GM21390 (cell line): Measurements from ENCODE around the gene SRRM5.
"Not testable (repeated sequence)": the region's sequence is repeated elsewhere in the genome, so short reads cannot be mapped to it uniquely, and the experiment has no call there.

Experiments used
- ATAC-seq: cut with Tn5 transposase; IDR thresholded peaks from one replicate; pipeline ENCODE4 v1.9.1; 2021; ENCODE audit not compliant: unreplicated experiment

SRRM5 gene

DNA sequence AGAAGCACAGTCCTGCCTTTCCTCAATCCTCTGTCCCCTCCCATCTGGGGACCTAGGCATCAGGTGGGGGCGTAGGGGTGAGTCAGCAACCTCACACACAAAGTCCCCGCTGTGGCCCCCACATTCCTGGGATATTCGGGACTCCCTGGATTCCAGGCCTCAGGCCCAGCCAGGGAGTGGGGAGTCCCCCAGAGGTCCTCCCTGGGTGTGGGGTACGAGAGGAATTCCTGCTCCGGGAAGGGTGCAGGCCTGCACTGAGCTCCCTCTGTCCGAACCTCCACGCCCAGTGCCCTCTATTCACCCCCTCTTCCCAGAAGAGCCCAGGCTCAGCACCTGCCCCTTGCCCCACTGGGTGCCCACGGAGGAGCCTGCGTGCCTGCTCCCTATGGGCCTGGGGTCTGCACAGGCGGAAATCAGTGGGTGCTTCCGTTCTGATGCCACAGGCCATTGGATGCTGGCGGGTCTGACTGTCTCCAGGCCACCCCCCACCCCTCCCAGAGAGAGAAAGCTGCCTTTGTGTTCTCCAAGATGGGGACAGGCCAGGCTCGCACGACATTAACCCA lies 24.3 kb downstream of the SRRM5 start:
- ATAC-seq, result no peak

DNA sequence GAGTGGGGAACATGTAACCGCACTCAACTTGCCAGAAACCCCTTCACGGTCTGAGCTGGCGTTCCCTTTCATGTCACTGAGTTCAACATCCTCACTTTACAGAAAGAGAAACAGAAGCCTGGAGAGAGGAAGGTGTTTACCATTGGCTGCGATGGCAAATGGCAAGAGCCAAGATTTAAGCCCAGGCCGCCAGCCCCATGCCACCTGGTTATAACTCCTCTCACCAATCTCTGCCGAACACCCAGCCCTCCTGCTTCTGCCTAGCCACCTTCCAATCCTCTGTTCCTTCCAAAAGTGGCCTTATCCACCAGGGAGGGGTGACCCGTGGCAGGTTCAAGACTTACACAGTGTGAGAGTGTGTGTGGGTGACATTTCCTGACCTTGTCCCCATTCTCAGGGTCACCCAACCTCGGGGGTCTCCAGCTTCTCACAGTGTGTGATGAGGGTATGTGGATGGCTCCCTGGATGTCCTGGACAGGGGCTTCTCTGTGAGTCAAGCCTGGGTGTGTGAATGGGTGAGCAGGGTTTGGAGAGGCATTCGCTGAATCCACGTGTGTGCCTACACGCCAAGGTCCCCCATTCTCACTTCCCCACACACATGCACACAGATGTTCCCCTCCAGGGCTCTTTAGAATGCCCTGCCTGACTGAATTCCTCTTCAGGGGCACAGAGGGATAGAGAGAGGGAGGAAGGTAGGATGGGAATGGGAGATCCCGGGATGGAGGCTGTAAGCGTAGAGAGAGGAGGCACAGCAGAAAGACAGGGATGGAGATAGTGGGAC lies 26.5 kb downstream of the SRRM5 start:
- no peak for ATAC-seq

DNA sequence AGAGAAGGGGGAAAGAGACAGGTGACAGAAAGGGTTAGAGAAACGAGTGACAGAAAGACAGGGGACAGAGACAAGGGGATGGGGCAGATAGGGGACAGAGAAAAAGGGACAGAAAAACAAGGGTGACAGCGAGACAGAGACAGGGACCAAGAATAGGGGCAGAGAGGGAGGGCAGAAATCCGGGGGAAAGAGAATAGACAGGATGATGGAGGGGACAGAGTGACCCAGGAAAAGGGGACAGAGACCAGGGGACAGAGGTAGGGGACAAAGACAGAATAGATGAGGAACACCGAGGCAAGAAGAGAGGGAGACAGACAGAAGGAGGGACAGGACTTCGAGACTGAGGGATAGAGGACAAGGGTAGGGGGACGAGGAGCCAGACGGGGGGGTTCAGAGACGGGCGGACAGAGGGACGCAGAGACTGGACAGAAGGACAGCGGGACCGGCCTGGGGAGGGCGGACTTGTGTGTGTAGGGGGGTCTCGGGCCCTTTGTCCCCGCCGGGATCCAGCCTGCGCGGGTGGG lies 27.2 kb downstream of the SRRM5 start:
- no peak for ATAC-seq

DNA sequence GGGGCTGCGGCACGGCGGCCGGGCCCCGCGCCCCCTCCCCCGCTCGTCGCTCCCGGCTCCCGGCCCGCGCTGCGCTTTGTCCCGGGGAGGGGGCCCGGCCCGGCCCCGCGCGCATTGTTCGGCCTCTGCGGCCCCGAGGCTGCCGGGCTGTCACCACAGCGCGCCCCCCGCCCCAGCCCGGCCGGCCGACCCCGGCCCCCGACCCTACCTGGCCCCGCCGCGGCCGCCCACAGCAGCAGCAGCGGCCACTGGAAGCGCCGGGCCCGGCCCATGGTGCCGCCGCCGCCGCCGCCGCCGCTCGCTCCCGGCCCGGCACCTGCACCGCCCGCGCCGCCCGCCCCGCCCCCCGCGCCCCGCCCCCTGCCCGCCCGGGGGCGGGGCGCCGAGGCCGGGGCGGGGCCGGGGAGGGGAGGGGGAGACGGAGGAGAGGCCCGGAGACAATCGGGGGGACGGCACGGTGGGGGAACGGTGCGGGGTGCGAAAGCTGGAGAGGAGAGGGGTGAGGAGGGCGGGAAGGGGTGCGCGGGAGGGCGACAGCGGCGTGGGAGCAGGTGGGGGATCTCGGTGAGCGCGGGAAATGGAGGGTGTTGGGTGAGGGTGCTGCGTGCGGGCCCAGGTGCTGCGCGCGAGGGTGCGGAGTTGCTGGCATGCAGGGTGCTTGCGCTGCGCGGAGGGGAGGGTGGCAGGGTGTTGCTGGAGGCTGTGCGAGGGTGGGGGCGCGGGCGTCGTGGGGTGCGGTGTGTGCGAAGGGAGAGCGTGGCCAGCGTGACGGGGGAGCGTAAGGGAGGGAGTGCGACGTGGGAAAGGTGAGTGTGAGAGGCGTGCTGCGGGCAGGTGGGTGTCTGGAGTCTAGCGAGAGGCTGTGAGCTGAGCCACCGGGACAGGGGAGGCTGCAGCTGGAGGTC lies 27.9 kb downstream of the SRRM5 start, which contains the start of gene CADM4:
CADM4 (minus strand) TSS at position 332 of the 905 bp plus-strand sequence; CDS start at position 272, 60 bp downstream.
- ATAC-seq, result no peak

DNA sequence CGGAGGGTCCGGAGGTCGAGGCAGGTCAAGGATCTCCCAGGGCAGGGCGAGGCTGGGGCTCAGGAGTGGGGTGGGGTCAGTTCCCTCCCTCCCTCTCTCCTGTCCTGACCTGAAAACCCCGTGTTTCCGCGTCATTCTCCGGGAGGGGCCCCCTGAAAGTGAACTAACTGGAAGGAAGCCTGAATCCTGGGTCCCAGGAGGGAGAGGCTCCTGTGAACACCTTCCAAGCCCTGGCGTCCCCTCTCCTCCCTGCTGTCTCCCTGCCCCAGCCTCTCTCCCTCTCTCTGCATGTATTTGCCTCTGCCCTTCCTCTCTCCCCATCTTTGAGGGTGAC lies 28.5 kb downstream of the SRRM5 start:
- ATAC-seq, result no peak

DNA sequence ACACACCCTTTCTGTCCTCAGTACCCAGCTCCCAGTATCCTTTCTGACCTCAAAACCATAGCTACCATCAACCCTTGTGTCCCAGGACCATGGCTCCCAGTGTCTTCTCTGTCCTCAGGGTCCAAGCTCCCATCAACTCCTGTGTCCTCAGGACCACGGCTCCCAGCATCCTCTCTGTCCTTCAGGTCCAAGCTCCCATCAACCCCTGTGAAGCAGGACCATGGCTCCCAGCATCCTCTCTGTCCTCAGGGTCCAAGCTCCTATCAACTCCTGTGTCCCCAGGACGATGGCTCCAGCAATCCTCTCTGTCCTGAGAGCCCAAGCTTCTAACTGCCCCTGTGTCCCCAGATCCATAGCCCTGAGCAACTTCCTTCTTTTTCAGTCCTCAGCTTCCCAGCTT lies 29.4 kb downstream of the SRRM5 start:
- ATAC-seq, result no peak

DNA sequence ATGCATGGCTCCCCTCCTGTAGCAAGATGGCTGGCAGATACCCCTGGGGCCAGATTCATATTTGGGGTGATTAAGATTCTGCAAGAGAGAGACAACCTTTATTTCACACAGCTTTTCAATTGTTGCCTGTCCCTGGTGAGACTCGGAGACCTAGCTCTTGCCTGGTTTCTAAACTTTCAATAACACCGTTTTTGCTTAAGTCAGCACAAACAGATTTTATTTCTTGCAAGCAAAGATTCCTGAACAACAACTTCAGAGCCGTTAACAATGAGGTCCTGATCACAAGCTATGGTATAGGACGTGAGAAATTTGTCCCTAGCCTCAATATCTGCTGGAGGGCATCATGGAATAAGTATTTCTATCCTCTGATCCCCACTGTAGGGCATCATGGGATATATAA lies 30.6 kb downstream of the SRRM5 start:
- ATAC-seq, result no peak

DNA sequence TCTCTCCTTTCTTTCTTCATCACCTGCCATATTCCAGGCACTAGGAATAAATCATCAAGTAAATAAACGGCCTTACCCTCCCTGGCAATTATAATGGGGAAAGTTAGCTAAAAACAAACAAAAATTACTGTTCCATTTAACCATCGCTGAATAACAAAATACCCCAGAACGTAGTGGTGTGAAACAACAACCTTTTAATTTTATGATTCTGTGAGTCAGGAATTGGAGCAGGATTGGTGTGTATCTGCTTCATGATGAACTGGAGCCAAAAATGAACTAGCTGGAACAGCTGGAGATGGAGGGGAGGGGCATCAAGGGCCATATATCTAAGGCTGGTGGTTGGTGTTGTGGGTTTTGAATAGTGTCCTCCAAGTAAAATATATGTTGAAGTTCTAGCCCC lies 31.4 kb downstream of the SRRM5 start:
- ATAC-seq, result no peak

DNA sequence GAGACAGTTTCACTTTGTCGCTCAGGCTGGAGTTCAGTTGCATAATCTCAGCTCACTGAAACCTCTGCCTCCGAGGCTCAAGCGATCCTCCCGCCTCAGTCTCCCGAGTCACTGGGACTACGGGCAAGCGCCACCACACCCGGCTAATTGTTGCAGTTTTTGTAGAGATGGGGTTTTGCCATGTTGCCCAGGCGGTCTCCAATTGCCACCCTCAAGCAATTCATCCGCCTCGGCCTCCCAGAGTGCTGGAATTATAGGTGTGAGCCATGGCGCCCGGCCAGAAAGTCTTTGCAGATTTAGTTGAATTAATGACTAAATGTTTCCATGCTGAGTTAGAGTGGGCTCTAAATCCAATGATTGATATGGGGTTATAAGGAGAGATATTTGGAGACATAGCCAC lies 32.3 kb downstream of the SRRM5 start:
- no peak for ATAC-seq

DNA sequence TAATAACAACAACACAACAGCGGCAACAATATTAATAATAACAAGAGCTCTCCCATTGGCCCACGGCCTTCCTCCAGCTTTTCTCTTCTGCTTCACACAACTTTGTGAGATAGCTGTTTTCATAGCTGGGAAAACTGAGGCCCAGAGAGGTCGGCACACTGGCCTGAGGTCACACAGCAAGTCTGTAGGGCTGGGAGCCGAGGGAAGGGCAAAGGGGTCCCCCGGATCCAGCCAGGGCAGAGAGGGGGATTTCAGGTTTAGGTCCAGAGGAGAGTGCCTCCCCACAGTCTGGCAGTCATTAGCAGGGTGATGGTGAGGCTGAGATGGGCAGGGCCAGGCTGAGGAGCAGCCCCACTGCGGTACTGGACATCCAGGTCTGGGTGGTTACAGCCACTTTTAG lies 36.7 kb downstream of the SRRM5 start:
- no peak for ATAC-seq

DNA sequence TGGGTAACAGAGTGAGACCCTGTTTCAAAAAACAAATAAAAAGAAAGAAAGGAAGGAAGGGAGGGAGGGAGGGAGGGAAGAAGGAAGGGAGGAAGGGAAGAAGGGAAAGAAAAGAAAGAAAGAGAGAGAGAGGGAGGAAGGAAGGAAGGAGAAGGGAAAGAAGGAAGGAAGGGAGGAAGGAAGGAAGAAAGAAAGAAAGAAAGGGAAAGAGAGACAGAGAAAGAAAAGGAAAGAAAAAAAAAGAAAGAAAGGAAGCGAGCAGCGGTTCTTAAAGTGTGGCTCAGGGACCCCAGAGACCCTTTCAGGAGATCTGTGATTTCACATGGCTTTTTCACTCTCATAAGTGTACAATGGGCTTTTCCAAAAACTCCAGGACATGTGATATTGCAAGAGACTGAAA lies 37.6 kb downstream of the SRRM5 start:
- ATAC-seq, result no peak

DNA sequence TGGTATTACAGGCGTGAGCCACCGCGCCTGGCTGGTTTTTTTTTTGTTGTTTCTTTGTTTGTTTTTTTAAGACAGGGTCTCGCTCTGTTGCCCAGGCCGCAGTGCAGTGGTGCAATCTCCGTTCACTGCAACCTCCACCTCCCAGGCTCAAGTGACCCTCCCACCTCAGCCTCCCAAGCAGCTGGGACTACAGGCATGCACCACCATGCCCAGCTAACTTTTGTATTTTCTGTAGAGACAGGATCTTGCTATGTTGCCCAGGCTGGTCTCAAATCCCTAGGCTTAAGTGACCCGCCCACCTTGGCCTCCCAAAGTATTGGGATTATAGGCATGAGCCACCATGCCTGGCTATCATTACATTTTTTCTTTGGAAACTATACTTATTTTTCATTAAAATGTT lies 38.4 kb downstream of the SRRM5 start:
- ATAC-seq, result not testable (repeated sequence)

DNA sequence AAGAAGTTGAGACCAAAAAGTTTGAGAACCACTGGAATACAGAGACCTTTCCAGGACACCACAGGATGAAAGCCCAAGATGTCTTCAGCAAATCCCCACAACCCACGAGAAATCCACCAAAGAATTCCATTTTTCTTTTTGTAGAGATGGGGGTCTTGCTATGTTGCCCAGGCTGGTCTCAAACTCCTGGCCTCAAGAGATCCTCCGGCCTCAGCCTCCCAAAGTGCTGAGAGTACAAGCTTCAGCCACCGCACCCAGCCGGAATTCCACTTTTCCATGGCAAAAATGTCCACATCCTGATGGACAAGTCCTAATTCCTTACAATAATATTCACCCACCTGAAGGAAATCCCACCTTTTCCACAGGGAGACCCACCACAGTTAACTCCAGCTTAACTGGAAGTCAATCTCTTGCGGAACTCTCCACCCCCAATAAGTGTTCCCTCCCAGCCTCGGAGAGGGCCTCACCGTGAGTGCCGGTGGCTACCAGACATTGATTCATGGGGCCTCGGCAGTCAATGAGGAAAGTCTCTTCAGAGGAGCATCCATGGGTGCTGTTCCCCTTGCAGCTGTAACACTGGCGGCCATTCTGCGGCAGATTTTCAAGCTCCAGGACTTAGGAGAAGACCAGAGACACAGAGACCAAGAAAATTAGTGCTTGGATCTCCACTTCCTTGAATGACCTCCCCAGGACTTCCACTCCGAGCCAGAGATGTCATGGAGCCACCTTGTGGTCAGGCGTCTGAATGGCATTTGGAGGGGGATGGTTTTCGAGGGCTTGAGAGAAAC lies 40.1 kb downstream of the SRRM5 start:
- ATAC-seq, result no peak

DNA sequence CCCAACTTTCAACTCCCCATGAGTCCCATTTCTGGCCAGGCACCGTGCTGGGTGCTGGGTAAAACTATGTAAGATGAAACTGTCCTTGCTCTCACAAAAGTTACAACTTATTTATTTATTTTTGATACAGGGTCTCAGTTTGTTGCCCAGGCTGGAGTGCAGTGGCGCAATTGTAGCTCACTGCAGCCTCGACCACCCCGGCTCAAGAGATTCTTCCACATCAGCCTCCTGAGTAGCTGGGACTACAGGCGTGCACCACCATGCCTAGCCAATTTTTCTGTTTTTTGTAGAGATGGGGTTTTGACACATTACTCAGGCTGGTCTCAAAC lies 40.6 kb downstream of the SRRM5 start:
- no peak for ATAC-seq

DNA sequence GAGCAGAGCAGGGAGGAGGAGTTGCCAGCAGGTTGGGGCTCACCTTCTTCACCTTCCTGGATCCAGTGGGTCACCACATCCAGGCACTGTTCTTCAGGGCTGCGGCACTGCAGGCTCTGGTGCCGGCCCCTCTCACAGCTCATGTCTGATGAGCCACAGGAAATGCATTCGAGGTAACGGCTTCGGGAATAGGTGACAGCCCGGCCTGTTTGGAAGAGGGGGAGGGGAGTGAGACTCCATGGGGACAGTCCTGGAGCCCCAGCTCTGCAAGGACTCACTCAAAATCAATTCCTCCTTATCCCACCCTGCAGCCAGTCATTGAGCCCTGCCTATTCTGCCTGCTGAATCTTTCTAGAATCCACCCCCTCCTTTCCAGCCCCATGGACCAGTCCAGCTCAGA lies 44.5 kb downstream of the SRRM5 start:
- no peak for ATAC-seq

DNA sequence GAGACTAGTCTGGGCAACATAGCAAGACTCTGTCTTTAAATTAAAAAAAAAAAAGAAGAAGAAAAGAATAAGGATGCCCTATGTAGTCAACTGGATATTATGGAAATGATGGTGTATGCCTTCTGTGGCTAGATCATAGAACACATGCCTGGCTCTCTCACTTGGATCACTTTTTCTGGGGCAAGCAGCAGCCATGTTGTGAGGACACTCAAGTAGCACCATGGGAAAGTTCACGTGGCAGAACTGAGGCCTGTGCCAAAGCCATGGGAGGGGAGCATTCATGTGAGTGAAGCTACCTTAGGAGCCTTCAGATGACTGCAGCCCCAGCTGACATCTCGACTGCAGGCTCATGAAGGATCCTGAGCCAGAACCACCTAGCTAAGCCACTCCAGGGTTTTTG lies 46.1 kb downstream of the SRRM5 start:
- ATAC-seq, result no peak

DNA sequence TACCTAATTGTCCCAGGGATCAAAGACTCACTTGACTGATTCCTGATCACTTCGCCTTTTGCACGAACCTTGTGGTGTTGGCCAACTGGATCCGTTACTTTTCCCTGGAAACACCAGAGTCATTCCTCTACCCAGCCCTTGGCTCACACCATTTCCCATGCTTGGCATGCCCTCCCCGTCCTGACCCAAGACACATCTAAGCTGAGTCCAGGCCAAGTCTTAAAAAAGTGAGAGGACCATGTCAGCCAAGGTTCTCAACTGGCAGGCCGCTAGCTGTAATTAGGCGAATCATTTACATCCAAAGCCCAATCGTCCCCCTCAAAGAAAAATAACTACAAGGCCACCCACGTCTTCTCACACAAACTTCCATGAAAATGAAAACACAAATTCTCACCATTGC lies 46.6 kb downstream of the SRRM5 start:
- no peak for ATAC-seq

DNA sequence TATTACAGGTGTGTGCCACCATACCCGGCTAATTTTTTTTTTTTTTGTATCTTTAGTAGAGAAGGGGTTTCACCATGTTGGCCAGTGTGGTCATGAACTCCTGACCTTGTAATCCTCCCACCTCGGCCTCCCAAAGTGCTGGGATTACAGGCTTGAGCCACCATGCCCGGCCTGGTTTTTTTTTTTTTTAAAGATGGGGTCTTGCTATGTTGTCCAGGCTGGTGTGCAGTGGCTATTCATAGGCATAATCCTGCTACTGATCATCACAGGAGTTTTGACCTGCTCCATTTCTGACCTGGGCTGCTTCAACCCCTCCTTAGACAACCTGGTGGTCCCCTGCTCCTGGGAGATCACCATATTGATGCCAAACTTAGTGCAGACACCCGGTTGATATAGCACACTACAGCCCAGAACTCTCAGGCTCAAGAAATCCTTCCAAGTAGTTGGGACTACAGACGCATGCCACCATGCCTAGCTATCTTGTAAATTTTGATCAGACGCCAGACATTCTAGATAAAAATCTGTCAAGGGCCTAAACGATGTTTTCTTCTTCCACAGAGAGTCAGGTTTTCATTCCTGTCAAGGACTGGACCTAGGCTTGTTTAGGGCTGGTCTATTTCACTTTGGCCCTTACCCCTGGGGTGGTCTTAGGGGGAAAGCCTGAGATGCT lies 48.5 kb downstream of the SRRM5 start:
- ATAC-seq, result no peak

DNA sequence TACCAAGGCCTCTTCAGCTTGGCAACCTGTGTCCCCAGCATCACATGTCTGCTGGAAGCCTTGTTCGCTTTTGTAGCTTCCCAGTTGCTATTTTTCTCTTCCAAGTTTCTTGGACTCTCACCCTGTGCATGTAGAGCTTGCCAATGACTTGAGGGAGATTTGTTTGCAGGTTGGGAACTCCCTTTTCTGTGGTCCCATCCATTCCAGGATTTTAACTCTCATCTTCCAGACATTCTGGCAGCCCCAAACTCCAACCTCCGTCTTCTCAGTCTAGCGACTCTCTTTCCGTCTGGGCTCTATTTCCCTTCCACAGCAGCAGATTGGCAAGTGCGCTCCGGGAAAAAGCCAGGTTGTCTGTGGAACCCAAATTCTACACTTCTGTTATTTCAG lies 49.1 kb downstream of the SRRM5 start:
- no peak for ATAC-seq

DNA sequence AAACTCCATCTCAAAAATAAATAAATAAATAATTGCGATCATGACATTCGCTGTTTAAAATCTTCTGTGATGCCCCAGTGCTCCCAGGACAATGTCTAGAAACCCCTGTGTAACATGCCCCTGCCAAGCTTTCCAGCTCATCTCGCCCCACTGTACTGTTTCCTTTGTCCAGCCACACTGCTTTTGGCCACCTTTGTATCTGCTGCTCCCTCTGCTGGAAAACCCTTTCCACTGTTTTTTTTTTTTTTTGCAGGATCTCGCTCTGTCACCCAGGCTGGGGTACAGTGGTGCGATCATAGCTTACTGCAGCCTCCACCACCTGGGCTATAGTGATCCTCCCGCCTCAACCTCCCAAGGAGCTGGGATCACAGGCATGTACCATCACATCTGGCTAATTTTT lies 50.6 kb downstream of the SRRM5 start:
- ATAC-seq, result no peak

DNA sequence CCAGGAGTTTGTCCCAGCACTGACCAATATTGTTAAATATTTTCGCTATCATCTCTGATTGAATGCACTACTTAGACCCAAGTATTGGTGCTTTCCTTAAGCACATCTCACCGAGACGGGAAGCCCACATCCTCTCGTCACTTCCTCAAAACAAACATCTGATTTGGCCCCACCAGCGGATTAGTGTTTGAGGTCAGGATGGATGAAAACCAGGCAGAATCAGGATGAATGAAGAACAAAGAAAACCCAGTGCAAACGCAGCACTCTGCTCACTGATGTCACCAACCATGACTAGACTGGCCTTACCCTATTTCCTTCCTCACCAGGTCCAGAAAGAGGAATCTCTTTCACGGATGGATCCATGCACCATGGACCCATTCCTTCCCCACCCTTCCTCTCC lies 52.1 kb downstream of the SRRM5 start:
- ATAC-seq, result no peak
